OCI-M2 (cell line): ENCODE results near the gene BCL2L14.

Source experiments
- DNase-seq: peaks from one replicate; lab custom pipeline; 2025; ENCODE audit not compliant: unreplicated experiment; lab: John Stamatoyannopoulos, UW

Gene BCL2L14

DNA sequence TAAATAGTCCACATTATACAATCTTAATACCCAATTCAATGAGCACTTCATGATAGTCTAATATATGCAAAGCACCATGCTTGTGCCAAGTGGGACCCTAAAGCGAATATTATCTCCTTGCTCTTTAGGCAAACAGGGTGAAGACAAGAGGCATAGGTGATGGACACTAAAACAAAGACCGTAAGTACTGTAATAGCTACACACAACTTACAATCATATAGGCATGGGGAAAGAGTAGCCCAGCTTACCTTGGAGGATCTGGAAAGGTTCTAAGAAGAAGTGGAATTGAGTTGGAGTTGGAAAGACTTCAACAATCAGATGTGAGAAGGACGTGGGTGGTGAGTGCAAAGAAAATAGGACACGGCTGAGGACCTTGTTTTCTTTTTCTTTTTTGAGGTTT is 19.1 kb upstream of the BCL2L14 start:
- no peak for DNase-seq

DNA sequence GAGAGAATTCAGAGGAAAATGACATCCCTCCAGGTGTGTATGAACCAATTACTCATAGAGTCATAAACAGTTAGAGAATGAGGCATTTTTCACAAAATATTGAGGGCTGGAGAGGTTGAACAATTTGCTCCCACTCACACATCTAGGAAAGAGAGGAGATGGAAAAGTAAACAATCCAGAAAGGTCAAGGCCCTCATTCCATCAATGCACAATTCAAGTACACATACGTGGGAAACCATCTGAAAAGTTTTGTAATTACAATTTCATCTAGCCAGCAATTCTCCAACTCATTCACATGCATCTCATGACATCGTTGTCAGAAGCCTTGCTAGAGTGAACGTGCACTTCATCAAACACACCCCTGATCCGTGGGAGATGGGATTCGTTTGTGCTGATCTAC is 15.7 kb upstream of the BCL2L14 start:
- DNase-seq, result no peak

DNA sequence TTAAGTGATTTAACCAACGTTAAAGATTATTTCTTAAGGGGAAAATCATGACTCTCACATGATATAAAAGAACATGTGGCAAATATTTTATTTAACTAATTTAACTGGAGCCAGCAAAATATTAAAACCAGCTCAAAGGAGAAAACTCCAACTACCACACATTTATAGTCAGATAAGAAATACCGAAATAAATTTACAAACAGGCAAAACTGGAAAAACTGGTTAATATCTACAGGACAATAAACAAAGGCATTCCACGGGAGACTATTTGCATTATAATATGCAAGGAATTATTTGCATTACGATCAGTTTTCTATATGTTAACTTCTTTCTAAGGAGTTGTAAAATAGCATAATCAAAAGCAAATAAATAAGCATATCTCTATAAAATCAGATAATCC is 13.8 kb upstream of the BCL2L14 start:
- no peak for DNase-seq

DNA sequence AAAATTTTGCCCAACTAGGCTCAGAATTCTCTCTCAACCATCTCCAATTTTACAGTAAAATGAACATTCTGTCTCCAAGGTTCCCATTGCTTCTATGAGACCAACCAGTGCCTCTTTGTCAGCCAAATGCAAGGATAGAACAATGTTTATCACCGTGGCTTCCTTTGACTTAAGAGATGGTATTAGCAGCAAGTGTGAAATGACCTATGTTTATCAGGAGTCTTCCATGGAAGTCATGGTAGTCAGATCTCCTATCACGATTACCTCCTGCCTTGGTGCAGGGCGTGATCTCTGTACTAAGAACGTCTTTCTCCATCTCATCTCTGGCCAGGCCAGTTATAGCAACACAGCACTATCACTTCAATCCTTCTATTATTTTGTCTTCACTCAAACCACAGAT is 6.1 kb upstream of the BCL2L14 start:
- no peak for DNase-seq

DNA sequence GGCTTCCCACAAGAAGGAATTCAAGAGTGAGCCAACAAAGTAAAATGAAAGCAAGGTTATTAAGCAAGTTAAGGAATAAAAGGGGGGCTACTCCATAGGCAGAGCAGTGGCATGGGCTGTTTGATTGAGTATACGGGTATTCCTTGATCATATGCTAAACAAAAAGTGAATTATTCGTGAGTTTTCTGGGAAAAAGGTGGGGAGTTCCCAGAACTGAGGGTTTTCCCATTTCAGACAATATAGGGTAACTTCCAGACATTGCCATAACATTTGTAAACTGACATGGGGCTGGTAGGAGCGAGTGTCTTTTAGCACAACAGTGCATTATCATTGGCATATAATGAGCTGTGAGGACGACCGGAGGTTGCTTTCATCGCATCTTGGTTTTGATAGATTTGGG is 2.0 kb upstream of the BCL2L14 start:
- DNase-seq, result no peak

DNA sequence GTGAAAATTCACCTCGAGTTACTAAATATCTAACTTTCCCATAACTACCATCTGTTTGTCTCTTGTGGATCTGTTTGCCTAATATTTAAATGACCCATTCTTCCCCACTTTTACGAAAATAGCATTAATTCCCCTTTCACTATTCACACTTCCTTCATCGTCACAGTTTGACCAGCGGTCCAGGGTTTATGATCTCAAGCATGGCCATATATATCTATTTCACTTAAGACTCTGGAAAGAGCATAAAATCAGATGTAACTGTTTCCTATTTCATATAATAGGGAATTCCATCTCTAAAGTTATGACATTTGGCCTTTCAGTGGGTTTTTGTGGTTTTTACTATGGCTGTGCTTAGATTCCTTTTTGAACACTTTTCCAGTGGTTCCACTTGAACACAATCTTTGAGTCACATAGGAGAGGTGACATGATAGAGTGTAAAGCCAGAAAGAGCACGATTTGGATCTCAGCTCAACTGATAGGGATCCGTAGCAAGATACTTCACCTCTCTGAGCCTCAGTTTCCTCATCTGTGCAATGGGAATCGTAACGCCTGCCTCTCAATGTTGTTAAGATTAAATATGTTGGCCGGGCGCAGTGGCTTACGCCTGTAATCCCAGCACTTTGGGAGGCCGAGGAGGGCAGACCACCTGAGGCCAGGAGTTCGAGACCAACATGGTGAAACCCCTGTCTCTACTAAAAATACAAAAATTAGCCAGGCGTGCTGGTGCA is 754 bp upstream of the BCL2L14 start:
- no peak for DNase-seq

DNA sequence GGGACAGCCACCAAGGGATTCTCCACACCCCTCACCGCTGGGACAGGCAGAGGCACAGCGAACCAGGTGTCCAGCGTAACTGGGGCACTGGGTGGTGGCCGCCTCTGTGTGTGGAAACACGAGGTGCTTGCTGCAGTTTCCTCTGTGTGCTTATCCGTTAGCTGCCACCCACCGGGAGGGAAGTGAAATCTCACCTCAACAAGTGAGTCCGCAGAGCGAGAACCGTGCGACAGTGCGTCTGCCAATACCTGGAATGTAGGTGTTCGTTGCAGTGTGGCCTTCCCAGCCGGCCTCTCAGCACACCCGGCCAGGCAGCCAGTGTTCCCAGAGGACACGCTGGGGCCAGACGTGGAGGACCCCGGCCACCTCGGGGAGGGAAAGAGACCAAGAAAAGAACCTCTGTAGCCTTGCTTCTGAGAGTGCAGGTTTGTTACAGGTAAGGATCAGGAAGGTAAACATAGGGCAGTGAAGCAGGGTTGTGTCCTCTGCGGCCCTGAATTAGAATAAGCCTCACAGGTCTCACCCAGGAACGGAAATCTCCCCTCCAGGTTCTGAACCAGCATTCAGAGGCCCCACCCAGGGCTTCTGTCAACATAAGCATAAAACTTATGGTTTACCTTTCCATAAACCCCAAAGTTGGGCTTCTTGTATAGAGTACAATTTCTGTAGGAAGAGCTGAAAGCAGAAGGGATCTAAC is 1.5 kb downstream of the BCL2L14 start:
- DNase-seq, result no peak

DNA sequence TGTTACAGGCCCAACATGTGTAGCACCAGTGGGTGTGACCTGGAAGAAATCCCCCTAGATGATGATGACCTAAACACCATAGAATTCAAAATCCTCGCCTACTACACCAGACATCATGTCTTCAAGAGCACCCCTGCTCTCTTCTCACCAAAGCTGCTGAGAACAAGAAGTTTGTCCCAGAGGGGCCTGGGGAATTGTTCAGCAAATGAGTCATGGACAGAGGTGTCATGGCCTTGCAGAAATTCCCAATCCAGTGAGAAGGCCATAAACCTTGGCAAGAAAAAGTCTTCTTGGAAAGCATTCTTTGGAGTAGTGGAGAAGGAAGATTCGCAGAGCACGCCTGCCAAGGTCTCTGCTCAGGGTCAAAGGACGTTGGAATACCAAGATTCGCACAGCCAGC is 8.6 kb downstream of the BCL2L14 start:
- DNase-seq, result no peak

DNA sequence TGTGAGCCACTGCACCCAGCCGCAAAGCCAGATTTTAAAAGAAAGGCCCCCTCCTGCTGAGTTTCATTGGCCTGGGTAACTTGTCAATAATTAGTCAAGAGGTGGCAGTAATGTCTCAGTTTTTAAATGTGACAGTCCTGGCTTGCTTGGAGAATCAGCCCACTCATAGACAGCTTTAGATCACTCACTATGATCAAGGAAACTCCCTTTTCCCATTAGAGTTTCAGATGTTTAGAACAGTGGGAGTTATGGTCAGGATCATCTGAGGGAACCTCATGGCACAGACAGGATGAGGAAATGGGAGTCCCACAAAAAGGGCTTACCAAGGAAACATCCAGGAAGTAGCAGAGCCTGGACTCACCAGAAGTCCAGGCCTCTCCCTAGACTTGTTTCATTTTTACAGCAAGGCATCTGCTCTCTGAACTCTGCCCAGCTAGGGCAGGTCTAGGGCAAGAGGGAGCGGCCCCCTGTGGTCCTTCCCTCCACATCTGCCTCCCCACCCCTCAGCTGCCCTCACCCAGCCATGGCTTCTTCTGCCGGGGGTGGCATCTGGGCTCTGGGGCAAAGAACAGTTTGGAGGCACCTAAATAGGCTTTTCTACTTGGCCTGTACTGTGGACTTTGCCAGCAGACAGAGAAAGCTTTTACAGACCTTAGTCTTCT is 11.2 kb downstream of the BCL2L14 start:
- no peak for DNase-seq

DNA sequence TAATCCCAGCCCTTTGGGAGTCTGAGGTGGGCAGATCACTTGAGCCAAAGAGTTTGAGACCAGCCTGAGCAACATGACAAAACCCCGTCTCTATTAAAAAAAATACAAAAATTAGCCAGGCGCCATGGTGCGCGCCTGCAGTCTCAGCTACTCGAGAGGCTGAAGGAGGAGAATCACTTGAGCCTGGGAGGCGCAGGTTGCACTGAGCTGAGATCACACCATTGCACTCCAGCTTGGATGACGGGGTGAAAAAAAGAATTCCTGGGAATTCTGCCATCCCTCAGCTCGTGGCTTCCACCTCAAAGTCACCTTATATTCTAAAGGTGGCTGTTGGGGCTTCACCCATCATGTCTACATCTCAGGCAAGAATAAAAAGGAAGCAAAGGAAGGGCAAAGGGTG is 12.9 kb downstream of the BCL2L14 start:
- no peak for DNase-seq

DNA sequence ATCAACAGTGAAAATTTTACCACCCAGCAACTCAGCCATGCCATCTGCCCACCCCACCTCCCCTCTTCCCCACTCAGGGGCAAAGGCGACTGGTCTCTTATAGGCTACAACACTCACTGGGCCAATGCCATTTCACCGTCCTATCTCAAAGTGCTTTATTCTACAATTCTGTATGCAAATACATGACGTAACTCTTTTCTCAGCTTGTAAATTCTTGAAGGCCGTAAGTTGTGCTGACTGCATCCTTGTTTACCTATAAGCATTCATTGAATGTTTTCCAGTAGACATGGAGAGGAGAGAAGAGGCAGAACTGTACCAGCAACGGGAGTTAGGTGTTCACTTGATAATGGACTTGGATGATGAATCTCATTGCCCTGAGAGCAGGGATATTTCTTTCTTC is 15.6 kb downstream of the BCL2L14 start:
- DNase-seq, result no peak

DNA sequence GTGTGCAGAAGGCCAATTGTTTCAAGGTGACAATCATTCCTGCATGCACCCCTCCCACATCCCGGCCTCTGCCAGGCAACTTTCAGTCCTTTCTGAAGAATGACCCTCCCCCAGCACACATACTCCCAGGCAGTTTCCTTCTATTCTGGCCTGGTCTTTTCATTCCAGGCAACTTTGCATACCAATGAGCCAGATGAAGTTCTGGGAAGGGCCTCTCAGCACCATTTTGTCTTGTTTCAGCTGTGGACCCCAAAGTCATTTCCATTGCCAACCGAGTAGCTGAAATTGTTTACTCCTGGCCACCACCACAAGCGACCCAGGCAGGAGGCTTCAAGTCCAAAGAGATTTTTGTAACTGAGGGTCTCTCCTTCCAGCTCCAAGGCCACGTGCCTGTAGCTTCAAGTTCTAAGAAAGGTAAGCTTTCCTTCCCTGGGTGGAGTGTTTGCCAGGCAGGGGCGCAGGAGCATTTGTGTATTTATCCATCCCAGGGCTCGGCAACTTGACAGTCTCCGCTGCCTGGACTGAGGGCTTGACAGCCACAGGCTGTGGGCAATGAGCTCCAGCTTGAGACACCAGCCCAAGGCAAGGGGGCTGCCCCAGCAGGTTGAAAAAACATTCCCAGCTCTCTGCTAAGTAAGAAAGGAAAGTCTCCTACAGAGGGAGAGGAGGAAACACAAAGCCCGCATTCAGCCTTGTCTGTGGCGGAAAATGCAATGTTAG is 16.4 kb downstream of the BCL2L14 start:
- no peak for DNase-seq

DNA sequence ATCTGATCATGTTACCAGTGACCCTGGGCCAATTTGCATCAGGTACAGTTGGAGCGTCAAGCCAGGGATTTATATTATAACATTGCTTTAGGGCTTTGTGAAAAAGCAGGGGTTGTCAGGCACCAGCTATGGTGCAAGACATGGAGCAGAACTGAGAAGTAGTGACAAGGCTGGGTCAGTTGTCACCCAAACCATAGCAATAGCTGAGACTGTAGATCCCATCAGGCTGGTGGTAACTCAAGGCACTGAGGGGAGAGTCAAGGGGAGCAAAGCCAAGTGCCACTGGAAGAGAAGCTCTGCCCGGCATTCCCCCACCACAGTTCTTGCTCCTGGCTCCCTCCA is 16.9 kb downstream of the BCL2L14 start:
- no peak for DNase-seq

DNA sequence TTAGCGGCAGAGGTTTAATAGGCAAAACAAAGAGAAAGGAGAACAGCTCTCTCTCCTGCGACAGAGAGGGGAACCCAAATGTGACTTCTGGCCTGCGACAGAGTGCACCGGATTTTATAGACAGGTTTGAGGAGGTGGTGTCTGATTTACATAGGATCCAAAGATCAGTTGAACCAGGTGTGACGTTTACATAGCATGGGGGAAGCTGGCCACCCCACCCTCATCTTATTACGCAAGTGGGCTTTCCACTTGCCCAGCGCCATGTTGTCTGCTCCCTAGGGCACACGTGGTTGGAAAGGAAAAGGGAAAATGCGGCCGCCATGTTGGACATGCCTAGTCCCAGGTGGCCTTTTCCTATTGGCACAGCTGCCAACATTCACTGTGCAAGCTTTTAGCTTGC is 17.4 kb downstream of the BCL2L14 start:
- DNase-seq, result no peak

DNA sequence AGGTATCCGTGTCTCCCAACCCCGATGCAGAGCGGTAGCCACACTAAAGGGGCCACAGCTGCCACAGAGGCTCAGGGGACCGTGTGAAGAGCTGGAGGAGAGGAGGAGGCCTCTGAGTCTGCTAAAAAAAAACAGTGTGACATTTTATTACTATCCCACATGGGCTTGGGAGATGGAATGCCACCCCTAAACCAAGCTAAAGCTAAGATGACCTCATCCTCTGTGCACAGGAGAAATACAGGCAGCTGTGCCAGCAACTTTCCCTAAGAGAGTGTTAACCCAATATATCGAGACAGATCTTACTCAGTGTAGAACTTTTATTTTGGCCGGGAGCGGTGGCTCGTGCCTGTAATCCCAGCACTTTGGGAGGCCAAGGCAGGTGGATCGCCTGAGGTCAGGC is 18.0 kb downstream of the BCL2L14 start:
- no peak for DNase-seq

DNA sequence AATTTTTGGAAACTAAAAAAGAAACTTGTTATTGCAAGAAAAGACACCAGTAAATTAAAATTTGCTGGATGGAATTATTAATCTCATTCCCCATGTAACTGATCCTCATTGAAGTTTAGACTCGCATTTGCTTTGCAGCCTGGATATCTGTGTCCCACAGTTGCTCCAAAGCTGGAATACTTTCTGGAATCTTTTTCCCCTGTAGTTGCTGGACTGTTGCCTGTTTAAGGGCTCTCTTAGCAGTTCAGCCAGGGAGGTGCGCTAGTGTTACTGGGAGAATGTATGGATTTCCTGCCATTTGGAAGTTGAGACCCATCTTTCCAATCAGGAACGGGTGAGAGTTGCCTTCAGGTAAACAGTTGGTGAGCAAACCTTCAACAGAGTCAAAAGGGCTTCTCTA is 20.3 kb downstream of the BCL2L14 start:
- no peak for DNase-seq

DNA sequence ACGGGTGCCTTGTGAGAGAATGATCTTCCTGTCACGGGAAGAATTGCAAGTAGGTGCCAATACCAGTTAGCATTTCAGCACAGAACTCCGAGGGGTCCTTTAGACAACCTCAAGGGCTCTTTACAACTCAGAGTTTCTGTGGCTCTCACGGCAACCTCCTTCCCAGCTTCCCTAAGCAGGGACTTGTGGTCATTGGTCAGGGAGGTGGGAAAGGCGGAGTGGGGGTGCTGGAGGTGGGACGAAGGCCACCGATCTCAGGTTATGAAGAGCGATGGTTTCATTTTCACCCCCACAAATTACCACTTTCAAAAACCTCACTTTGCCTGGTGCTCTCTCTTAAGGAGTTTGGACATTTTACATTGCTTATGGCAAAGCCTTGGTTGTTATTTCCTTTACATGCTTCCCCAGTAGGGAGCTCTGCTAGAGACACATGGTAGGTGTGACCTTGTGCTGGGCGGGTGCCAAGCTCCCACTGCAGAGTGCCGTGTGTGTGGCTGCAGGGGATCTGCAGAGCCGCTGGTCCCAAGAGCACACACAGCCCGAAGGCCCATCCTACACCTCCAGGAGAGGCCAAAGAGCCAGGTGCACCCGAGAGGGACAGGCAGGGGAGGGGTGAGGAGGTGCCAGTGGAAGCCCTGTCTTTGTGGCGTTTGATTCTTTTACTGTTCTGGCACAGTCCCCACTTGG is 21.4 kb downstream of the BCL2L14 start:
- no peak for DNase-seq

DNA sequence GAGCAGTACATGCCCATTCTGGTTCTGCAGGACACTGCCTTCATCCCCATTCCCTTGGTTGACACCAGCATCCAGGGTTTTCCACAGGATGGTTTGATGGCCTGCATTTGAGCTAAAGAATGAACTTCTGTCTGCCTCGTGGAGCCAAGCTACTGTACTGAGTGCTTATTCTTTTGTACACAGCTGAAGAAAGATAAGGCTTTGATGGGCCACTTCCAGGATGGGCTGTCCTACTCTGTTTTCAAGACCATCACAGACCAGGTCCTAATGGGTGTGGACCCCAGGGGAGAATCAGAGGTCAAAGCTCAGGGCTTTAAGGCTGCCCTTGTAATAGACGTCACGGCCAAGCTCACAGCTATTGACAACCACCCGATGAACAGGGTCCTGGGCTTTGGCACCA is 23.7 kb downstream of the BCL2L14 start:
- no peak for DNase-seq

DNA sequence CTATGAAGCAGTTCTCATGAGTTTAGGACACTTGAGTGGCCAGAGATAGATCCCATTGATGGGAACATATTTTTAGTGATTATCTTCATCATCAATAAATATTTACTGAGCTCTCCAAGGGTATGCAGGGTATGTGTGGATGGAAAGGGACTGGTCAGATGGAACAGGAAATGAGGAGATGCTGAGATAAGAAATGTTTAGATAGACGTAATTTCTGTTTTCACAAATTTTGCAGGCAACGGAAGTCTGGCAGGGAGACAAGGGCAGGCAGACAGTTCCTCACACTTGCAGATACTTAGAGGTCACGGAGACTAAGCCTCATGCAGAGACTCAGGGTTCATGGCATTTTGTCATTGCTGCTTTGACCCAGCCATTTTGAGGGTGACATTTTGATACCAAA is 24.3 kb downstream of the BCL2L14 start:
- no peak for DNase-seq

DNA sequence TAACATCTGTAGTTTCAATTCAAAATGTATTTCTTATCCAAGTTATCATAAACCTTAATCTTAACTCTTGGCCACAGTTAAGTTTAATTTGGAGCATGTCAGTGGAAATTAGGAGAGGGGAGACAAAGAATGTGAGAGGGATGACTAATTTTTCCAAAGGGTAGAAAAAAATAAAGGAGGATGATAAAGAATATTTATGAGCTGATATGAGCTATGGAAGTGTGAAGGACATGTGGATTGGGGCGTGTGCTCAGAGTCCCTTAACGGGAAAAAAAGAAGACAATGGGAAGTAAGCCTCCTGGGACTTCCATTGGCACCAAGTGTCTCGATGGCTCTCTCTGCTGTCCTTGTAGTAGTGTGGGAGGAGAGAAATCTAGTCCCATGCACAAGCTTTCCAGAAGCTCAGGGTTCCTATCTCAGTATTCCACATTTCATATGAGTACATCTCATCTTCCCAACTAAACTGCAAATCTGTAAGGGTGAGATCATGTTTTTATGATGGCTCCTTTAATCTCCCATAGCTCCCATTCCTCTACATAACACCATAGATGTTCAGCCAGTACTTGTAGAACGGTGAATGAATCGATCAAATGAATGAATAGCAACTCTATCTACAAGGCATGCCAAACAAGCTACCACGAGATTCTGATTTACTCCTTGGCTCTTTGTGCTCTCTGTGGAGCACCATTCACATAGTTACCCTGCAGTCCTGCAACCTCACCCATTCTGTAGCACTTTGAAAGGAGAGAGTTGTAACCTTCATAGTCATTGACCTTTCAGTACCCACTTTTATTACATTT is 27.4 kb downstream of the BCL2L14 start:
- no peak for DNase-seq

DNA sequence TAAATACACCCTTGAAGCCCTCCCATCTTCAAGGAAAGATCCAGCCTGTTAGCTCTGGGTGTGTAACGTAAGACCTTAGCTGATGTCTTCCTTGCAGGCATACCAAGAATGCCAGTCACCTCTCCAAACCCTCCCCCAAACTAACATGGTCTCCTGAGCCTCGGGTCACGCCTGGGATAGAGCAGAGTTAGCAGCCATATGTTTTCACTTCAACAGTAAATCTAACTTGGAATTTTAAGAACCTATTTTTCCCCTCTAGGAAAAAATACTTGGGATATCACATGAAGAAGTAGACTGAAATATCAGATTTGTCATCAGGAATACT is 27.9 kb downstream of the BCL2L14 start:
- no peak for DNase-seq
